ENCODE data around the gene ADAMTS2.

Gene ADAMTS2

GRCh38 chr5:179312557-179313235, 32.6 kb downstream of the ADAMTS2 start:
- DNase-seq (ENCODE audit: low read depth in 3 of 3, low spot score in 1 of 3): no peak

GRCh38 chr5:179311581-179311980, 33.7 kb downstream of the ADAMTS2 start:
- DNase-seq (ENCODE audit: low read depth in 3 of 3, low spot score in 1 of 3): no peak

- no peak for DNase-seq (ENCODE audit: low read depth in 3 of 3, low spot score in 1 of 3)
Measured at GRCh38 chr5:179311091-179311470, 34.2 kb downstream of the ADAMTS2 start.

- DNase-seq (ENCODE audit: low read depth in 3 of 3, low spot score in 1 of 3): no peak
Measured at GRCh38 chr5:179310439-179311090, 34.7 kb downstream of the ADAMTS2 start.

- no peak for DNase-seq (ENCODE audit: low read depth in 3 of 3, low spot score in 1 of 3)
Measured at GRCh38 chr5:179309751-179310320, 35.4 kb downstream of the ADAMTS2 start.

- DNase-seq (ENCODE audit: low read depth in 3 of 3, low spot score in 1 of 3): no peak
Measured at GRCh38 chr5:179309383-179309670, 35.9 kb downstream of the ADAMTS2 start.

GRCh38 chr5:179308563-179309382, 36.5 kb downstream of the ADAMTS2 start:
- DNase-seq (ENCODE audit: low read depth in 3 of 3, low spot score in 1 of 3): no peak

GRCh38 chr5:179307931-179308471, 37.3 kb downstream of the ADAMTS2 start:
- no peak for DNase-seq (ENCODE audit: low read depth in 3 of 3, low spot score in 1 of 3)

- DNase-seq (ENCODE audit: low read depth in 3 of 3, low spot score in 1 of 3): no peak
Measured at GRCh38 chr5:179307013-179307800, 38.1 kb downstream of the ADAMTS2 start.

GRCh38 chr5:179306191-179307012, 38.9 kb downstream of the ADAMTS2 start:
- no peak for DNase-seq (ENCODE audit: low read depth in 3 of 3, low spot score in 1 of 3)

GRCh38 chr5:179304871-179305270, 40.4 kb downstream of the ADAMTS2 start:
- DNase-seq (ENCODE audit: low read depth in 3 of 3, low spot score in 1 of 3): no peak

- DNase-seq (ENCODE audit: low read depth in 3 of 3, low spot score in 1 of 3): no peak
Measured at GRCh38 chr5:179304466-179304865, 40.8 kb downstream of the ADAMTS2 start.

GRCh38 chr5:179303451-179304200, 41.6 kb downstream of the ADAMTS2 start:
- no peak for DNase-seq (ENCODE audit: low read depth in 3 of 3, low spot score in 1 of 3)

- no peak for DNase-seq (ENCODE audit: low read depth in 3 of 3, low spot score in 1 of 3)
Measured at GRCh38 chr5:179302499-179303185, 42.6 kb downstream of the ADAMTS2 start.

GRCh38 chr5:179301796-179302195, 43.5 kb downstream of the ADAMTS2 start:
- DNase-seq (ENCODE audit: low read depth in 3 of 3, low spot score in 1 of 3): no peak

GRCh38 chr5:179301376-179301775, 43.9 kb downstream of the ADAMTS2 start:
- no peak for DNase-seq (ENCODE audit: low read depth in 3 of 3, low spot score in 1 of 3)

- no peak for DNase-seq (ENCODE audit: low read depth in 3 of 3, low spot score in 1 of 3)
Measured at GRCh38 chr5:179300581-179301180, 44.6 kb downstream of the ADAMTS2 start.

All from stimulated activated CD4-positive, alpha-beta T cell treated with anti-CD3 and anti-CD28 coated beads, TNF-alpha, amount 100 ng/mL, for 1 hour (primary cell).